ENCODE data around the gene RFT1.

DNA sequence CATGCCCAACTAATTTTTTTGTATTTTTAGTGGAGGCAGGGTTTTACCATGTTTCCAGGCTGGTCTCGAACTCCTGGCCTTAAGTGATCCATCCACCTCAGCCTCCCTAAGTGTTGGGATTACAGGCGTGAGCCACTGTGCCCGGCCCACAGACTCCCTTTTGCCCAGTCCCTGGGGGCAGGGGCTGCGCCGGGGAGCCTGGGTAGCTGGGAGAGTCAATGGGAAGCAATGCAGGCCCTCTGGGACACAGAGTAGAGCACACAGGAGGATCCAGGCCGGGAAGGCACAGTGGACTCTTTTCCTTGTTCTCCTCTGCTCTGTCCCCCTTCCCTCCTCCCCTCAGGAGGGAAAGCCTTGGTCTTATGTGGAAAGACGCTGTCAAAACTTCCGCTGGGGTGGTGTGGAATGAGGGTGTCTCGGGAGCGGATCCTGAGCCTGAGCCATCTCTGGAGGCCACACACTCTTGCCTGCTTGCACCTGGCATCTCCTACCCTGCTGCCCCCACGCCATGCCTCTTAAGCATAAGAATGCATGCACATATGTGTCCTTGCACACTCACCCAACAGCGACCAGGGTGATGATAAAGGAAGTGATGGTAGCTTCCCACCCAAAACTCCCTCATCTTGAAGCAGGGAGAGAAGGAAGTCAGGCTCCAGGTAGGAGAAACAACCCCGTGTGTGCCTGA, 18.9 kb upstream of the RFT1 start:
- TF ChIP-seq, protein P1, sequence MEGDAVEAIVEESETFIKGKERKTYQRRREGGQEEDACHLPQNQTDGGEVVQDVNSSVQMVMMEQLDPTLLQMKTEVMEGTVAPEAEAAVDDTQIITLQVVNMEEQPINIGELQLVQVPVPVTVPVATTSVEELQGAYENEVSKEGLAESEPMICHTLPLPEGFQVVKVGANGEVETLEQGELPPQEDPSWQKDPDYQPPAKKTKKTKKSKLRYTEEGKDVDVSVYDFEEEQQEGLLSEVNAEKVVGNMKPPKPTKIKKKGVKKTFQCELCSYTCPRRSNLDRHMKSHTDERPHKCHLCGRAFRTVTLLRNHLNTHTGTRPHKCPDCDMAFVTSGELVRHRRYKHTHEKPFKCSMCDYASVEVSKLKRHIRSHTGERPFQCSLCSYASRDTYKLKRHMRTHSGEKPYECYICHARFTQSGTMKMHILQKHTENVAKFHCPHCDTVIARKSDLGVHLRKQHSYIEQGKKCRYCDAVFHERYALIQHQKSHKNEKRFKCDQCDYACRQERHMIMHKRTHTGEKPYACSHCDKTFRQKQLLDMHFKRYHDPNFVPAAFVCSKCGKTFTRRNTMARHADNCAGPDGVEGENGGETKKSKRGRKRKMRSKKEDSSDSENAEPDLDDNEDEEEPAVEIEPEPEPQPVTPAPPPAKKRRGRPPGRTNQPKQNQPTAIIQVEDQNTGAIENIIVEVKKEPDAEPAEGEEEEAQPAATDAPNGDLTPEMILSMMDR (IDR thresholded peaks at IDR 0.05), result no peak
- no peak for TF ChIP-seq POLR2A (IDR thresholded peaks at IDR 0.05)

All from lower leg skin (tissue), 3 donors.